ENCODE results near the gene PDE4D.

PDE4D gene

GRCh38 chr5:59648949-59649921 is 244.3 kb downstream of the PDE4D start:
- no peak for DNase-seq

- DNase-seq, result no peak
These were observed 245.3 kb downstream of the PDE4D start for GRCh38 chr5:59648038-59648831.

GRCh38 chr5:59645380-59645779 is 248.1 kb downstream of the PDE4D start:
- no peak for DNase-seq

GRCh38 chr5:59640411-59640810 is 253.1 kb downstream of the PDE4D start:
- DNase-seq, result no peak

- no peak for DNase-seq
These were observed 255.5 kb downstream of the PDE4D start for GRCh38 chr5:59637884-59638580.

- no peak for DNase-seq
These were observed 264.0 kb downstream of the PDE4D start for GRCh38 chr5:59629561-59629960.

- no peak for DNase-seq
These were observed 265.3 kb downstream of the PDE4D start for GRCh38 chr5:59628062-59628828.

GRCh38 chr5:59624898-59625297 is 268.6 kb downstream of the PDE4D start:
- no peak for DNase-seq

GRCh38 chr5:59622848-59623247 is 270.7 kb downstream of the PDE4D start:
- no peak for DNase-seq

- no peak for DNase-seq
These were observed 272.0 kb downstream of the PDE4D start for GRCh38 chr5:59621477-59621876.

GRCh38 chr5:59620535-59621212 is 272.9 kb downstream of the PDE4D start:
- no peak for DNase-seq

- DNase-seq, result no peak
These were observed 274.9 kb downstream of the PDE4D start for GRCh38 chr5:59618644-59619043.

GRCh38 chr5:59617186-59617771 is 276.2 kb downstream of the PDE4D start:
- no peak for DNase-seq

GRCh38 chr5:59616413-59616812 is 277.1 kb downstream of the PDE4D start:
- DNase-seq, result no peak

GRCh38 chr5:59615272-59615671 is 278.3 kb downstream of the PDE4D start:
- DNase-seq, result no peak

GRCh38 chr5:59609501-59610265 is 283.8 kb downstream of the PDE4D start:
- DNase-seq, result no peak

- DNase-seq, result no peak
These were observed 284.8 kb downstream of the PDE4D start for GRCh38 chr5:59608745-59609144.

- DNase-seq, result peak; percentile 26
These were observed 286.3 kb downstream of the PDE4D start for GRCh38 chr5:59607138-59607765.

- no peak for DNase-seq
These were observed 287.6 kb downstream of the PDE4D start for GRCh38 chr5:59605915-59606314.

- no peak for DNase-seq
These were observed 289.4 kb downstream of the PDE4D start for GRCh38 chr5:59604111-59604510.

Measured in NCI-H510A treated with DMSO at 0.1 percent for 48 hours (cell line).